WTC11 (cell line): ENCODE results near the gene PWWP3B. TPM values are rescaled to one million over a fixed set of nuclear protein-coding genes. Genes with fewer than 3 reads are reported as not detected.

ENCODE experiments used
- ATAC-seq: fragments of 200-7000 bp; cut with Tn5 transposase; 2 replicates; pipeline ENCODE4 v1.10.0; 2021; ENCODE audit warnings: mild to moderate bottlenecking, moderate library complexity
- CTCF ChIA-PET: fragments of 300-600 bp; sonication (Branson Sonifier 250); formaldehyde crosslinking; loops from one replicate; lab custom pipeline; 2021; ENCODE audit warnings: antibody characterized with exemption; lab: Charles Lee
- POLR2A ChIA-PET: fragments of 350-600 bp; sonication (Branson Sonifier 250); formaldehyde crosslinking; loops from one replicate; lab custom pipeline; 2021; ENCODE audit warnings: antibody characterized with exemption; lab: Charles Lee
- DNase-seq: peaks from one replicate; pipeline ENCODE4 v3.0.0; 2021; ENCODE audit warnings: low spot score
- H3K27ac Mint-ChIP-seq: 2 replicates; pipeline ENCODE4 v1.8.0; 2021; ENCODE audit warnings: mixed read lengths
- H3K27me3 Mint-ChIP-seq: 2 replicates; pipeline ENCODE4 v1.8.0; 2021; ENCODE audit warnings: low read depth, mild to moderate bottlenecking, moderate library complexity, mixed read lengths
- H3K36me3 Mint-ChIP-seq: 2 replicates; pipeline ENCODE4 v1.8.0; 2021; ENCODE audit warnings: mixed read lengths
- H3K4me1 Mint-ChIP-seq: 2 replicates; pipeline ENCODE4 v1.8.0; 2022; ENCODE audit warnings: mixed read lengths
- H3K4me3 Mint-ChIP-seq: 2 replicates; pipeline ENCODE4 v1.8.0; 2021; ENCODE audit warnings: mild to moderate bottlenecking, moderate library complexity, mixed read lengths
- H3K9me3 Mint-ChIP-seq: 2 replicates; pipeline ENCODE4 v1.8.0; 2021; ENCODE audit warnings: mixed read lengths
- AR ChIP-seq: fragments of 250-450 bp; sonication (Bioruptor Pico); IDR thresholded peaks from 2 replicates; pipeline ENCODE4 v1.9.0; 2021; ENCODE audit warnings: mild to moderate bottlenecking
- ATF1 ChIP-seq: sonication (generic); formaldehyde crosslinking; IDR thresholded peaks from 2 replicates; pipeline ENCODE4 v1.8.1; 2023; ENCODE audit warnings: mild to moderate bottlenecking, moderate library complexity, missing genetic modification reagents
- CREM ChIP-seq: sonication (generic); formaldehyde crosslinking; IDR thresholded peaks from 2 replicates; pipeline ENCODE4 v1.8.1; 2022; ENCODE audit warnings: mild to moderate bottlenecking, missing genetic modification reagents, moderate library complexity
- ETV6 ChIP-seq: sonication (generic); formaldehyde crosslinking; IDR thresholded peaks from 2 replicates; pipeline ENCODE4 v1.8.1; 2022; ENCODE audit warnings: mild to moderate bottlenecking, missing genetic modification reagents
- FOXP4 ChIP-seq: sonication (generic); formaldehyde crosslinking; IDR thresholded peaks from 2 replicates; pipeline ENCODE4 v1.8.0; 2022; ENCODE audit warnings: mild to moderate bottlenecking, missing genetic modification reagents
- GRHL2 ChIP-seq: fragments of 250-450 bp; sonication (Bioruptor Pico); IDR thresholded peaks from 2 replicates; pipeline ENCODE4 v1.8.0; 2022; ENCODE audit warnings: mild to moderate bottlenecking, moderate library complexity; ENCODE audit not compliant: insufficient replicate concordance, severe bottlenecking
- HMGXB4 ChIP-seq: sonication (generic); formaldehyde crosslinking; IDR thresholded peaks from 2 replicates; pipeline ENCODE4 v1.8.1; 2023; ENCODE audit warnings: mild to moderate bottlenecking, moderate library complexity, missing genetic modification reagents
- MAX ChIP-seq: sonication (generic); formaldehyde crosslinking; IDR thresholded peaks from 2 replicates; pipeline ENCODE4 v1.8.0; 2022; ENCODE audit warnings: mild to moderate bottlenecking, missing genetic modification reagents
- NFE2L1 ChIP-seq: sonication (generic); formaldehyde crosslinking; IDR thresholded peaks from 2 replicates; pipeline ENCODE4 v1.8.1; 2023; ENCODE audit warnings: missing genetic modification reagents
- OVOL2 ChIP-seq: fragments of 250-450 bp; sonication (Bioruptor Pico); IDR thresholded peaks from 2 replicates; pipeline ENCODE4 v1.9.0; 2021; ENCODE audit warnings: mild to moderate bottlenecking, borderline replicate concordance
- PRRX2 ChIP-seq: fragments of 250-450 bp; sonication (Bioruptor Pico); IDR thresholded peaks from 2 replicates; pipeline ENCODE4 v1.8.0; 2021; ENCODE audit warnings: mild to moderate bottlenecking
- RELA ChIP-seq: sonication (generic); formaldehyde crosslinking; IDR thresholded peaks from 2 replicates; pipeline ENCODE4 v1.8.1; 2022; ENCODE audit warnings: missing genetic modification reagents, mild to moderate bottlenecking, borderline replicate concordance
- TCF7 ChIP-seq: sonication (generic); formaldehyde crosslinking; IDR thresholded peaks from 2 replicates; pipeline ENCODE4 v1.8.0; 2022; ENCODE audit warnings: mild to moderate bottlenecking, low read depth, missing genetic modification reagents, moderate library complexity
- USF1 ChIP-seq: sonication (generic); formaldehyde crosslinking; IDR thresholded peaks from 2 replicates; pipeline ENCODE4 v1.8.0; 2022; ENCODE audit warnings: mild to moderate bottlenecking, missing genetic modification reagents
- ZNF281 ChIP-seq: sonication (generic); formaldehyde crosslinking; IDR thresholded peaks from 2 replicates; pipeline ENCODE4 v1.8.0; 2023; ENCODE audit warnings: mild to moderate bottlenecking, missing genetic modification reagents
- ZNF396 ChIP-seq: fragments of 250-450 bp; sonication (Bioruptor Pico); IDR thresholded peaks from 2 replicates; pipeline ENCODE4 v1.8.0; 2021; ENCODE audit warnings: mild to moderate bottlenecking, moderate library complexity, borderline replicate concordance
- total RNA-seq: library from RNA; stranded (reverse); gene quantifications from 3 replicates; pipeline ENCODE4 v1.2.3, GENCODE V29; 2021

Gene PWWP3B
- total RNA-seq, 1 experiment from 2014 or later, result 0.52 TPM

GRCh38 chrX:106201502-106202178 lies 33.5 kb downstream of the PWWP3B start:
- TF ChIP-seq ETV6 (CRISPR knock-in tag) (no peak), ZNF281 (CRISPR knock-in tag) (no peak), ZNF396 (CRISPR knock-in tag) (no peak), USF1 (CRISPR knock-in tag) (no peak), TCF7 (CRISPR knock-in tag) (no peak), ATF1 (CRISPR knock-in tag) (no peak), FOXP4 (CRISPR knock-in tag) (no peak), CREM (CRISPR knock-in tag) (no peak)
- Mint-ChIP-seq H3K9me3 (peaks cover 4% of the 10 kb centered on the region), H3K27me3 (no peaks in the 10 kb centered on the region), H3K4me3 (peak overlapping the region; percentile 26), H3K27ac (no peak overlapping the region), H3K36me3 (peaks cover 4% of the 10 kb centered on the region), H3K4me1 (peaks cover 17% of the 10 kb centered on the region)
- ATAC-seq (peak; percentile 98), DNase-seq (peak; percentile 47)
- ChIA-PET CTCF (interaction anchor here (0.6 to 1.0 kb wide), 3 partner anchors 17 to 267 kb away, joined by 3 to 4 read pairs (median 3); no protein-coding TSS in a partner anchor), POLR2A (no interaction called here)

- Mint-ChIP-seq H3K27me3 (no peaks in the 10 kb centered on the region), H3K27ac (no peak overlapping the region), H3K4me3 (no peak overlapping the region), H3K4me1 (peaks cover 10% of the 10 kb centered on the region), H3K9me3 (no peaks in the 10 kb centered on the region), H3K36me3 (no peaks in the 10 kb centered on the region)
- no peak for ATAC-seq
- TF ChIP-seq MAX (CRISPR knock-in tag) (no peak), NFE2L1 (CRISPR knock-in tag) (no peak), GRHL2 (CRISPR knock-in tag) (no peak), PRRX2 (CRISPR knock-in tag) (no peak), FOXP4 (CRISPR knock-in tag) (no peak), AR (no peak), HMGXB4 (no peak), RELA (no peak), OVOL2 (CRISPR knock-in tag) (no peak)
- CTCF ChIA-PET, result no interaction called here
- DNase-seq, result no peak
- POLR2A ChIA-PET, result no interaction called here
Measured at GRCh38 chrX:106203315-106203714, 35.2 kb downstream of the PWWP3B start.
